ENCODE measurements around the gene CUL9. TPM values are rescaled to one million over a fixed set of nuclear protein-coding genes. Genes with fewer than 3 reads are reported as not detected.

The CUL9 gene
- total RNA-seq, 1 donor from 2014 or later = 14.1 TPM

DNA sequence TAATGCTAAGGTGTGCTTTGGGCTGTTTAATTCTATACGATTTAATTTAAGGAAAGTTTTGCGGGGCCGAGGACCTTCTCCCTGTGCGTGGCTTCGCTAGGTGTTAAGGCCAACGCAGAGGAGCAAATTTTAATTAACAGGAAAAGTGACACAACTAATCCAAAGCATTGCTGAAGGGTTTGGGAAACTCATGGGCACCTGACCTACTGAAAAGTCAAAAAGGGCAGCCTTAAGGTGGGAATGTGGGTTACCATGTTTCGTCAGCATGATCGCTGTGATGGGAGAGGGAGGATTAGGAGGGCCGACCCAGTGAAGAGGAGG lies 415 bp upstream of the CUL9 start:
- Histone ChIP-seq H4K20me1 (ENCODE audit: low read depth) (no peaks in the 10 kb centered on the region), H3K9me3 (ENCODE audit: low read depth) (no peaks in the 10 kb centered on the region), H3K9ac (peak overlapping the region; percentile 48), H2AFZ (replicated peaks) (peak overlapping the region; percentile 69), H3K36me3 (no peaks in the 10 kb centered on the region), H3K4me1 (no peaks in the 10 kb centered on the region), H3K4me2 (peak overlapping the region; percentile 98), H3K4me3 (peak overlapping the region; percentile 78), H3F3A (ENCODE audit: low read depth) (peaks cover 33% of the 10 kb centered on the region), H3K27me3 (no peaks in the 10 kb centered on the region), H3K79me2 (ENCODE audit: low read depth) (no peaks in the 10 kb centered on the region), H3K27ac (no peak overlapping the region)
- Mint-ChIP-seq H3K9me3 (no peaks in the 10 kb centered on the region), H3K27ac (peak overlapping the region; percentile 23), H3K4me3 (peak overlapping the region; percentile 89), H3K36me3 (peaks cover 14% of the 10 kb centered on the region), H3K27me3 (ENCODE audit: insufficient read depth, low read depth) (peaks cover 7% of the 10 kb centered on the region), H3K4me1 (peaks cover 20% of the 10 kb centered on the region)
- DNase-seq (ENCODE audit: low spot score) = no peak
- TF ChIP-seq EZH2 (IDR thresholded peaks at IDR 0.05) (no peak), EZH2phosphoT487 (IDR thresholded peaks at IDR 0.05) (no peak)
- TF ChIP-seq, protein P1, sequence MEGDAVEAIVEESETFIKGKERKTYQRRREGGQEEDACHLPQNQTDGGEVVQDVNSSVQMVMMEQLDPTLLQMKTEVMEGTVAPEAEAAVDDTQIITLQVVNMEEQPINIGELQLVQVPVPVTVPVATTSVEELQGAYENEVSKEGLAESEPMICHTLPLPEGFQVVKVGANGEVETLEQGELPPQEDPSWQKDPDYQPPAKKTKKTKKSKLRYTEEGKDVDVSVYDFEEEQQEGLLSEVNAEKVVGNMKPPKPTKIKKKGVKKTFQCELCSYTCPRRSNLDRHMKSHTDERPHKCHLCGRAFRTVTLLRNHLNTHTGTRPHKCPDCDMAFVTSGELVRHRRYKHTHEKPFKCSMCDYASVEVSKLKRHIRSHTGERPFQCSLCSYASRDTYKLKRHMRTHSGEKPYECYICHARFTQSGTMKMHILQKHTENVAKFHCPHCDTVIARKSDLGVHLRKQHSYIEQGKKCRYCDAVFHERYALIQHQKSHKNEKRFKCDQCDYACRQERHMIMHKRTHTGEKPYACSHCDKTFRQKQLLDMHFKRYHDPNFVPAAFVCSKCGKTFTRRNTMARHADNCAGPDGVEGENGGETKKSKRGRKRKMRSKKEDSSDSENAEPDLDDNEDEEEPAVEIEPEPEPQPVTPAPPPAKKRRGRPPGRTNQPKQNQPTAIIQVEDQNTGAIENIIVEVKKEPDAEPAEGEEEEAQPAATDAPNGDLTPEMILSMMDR (IDR thresholded peaks at IDR 0.05) = no peak

DNA sequence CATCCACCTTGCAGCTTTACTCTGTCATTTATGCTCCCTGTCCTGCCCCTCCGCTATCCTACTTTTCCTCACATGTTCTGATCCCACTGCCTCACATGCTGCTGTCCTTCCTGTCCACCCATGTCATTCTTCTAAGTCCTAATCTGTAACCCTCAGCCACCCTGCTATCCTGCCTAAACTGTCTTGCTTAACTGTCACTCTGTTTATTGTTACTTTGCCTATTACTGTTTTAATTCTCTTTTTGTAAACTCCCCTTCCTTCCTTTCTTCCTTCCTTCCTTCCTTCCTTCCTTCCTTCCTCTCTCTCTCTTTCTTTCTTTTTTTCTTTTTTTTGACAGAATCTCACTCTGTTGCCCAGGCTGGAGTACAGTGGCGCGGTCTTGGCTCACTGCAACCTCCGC lies 1.4 kb downstream of the CUL9 start:
- no peak overlapping the region for H3K27ac ChIP-seq
- H3K9me3 ChIP-seq (ENCODE audit: low read depth) = no peaks in the 10 kb centered on the region
- no peaks in the 10 kb centered on the region for H3K79me2 ChIP-seq (ENCODE audit: low read depth)
- peaks cover 20% of the 10 kb centered on the region for H3K4me1 Mint-ChIP-seq
- H3K36me3 Mint-ChIP-seq = peaks cover 17% of the 10 kb centered on the region
- no peak overlapping the region for H3K27ac Mint-ChIP-seq
- H4K20me1 ChIP-seq (ENCODE audit: low read depth) = no peaks in the 10 kb centered on the region
- peaks cover 8% of the 10 kb centered on the region for H3K27me3 Mint-ChIP-seq (ENCODE audit: insufficient read depth, low read depth)
- H3K4me3 Mint-ChIP-seq = peak overlapping the region; percentile 89
- H3K4me2 ChIP-seq = no peak overlapping the region
- H3K9me3 Mint-ChIP-seq = no peaks in the 10 kb centered on the region
- no peaks in the 10 kb centered on the region for H3K36me3 ChIP-seq
- DNase-seq (ENCODE audit: low spot score) = no peak
- no peak for TF ChIP-seq EZH2 (IDR thresholded peaks at IDR 0.05)
- no peak for TF ChIP-seq EZH2phosphoT487 (IDR thresholded peaks at IDR 0.05)
- TF ChIP-seq, protein P1 (IDR thresholded peaks at IDR 0.05) = no peak
- peaks cover 30% of the 10 kb centered on the region for H3F3A ChIP-seq (ENCODE audit: low read depth)
- no peak overlapping the region for H2AFZ ChIP-seq (replicated peaks)
- H3K27me3 ChIP-seq = no peaks in the 10 kb centered on the region
- H3K4me1 ChIP-seq = no peaks in the 10 kb centered on the region
- no peak overlapping the region for H3K4me3 ChIP-seq
- H3K9ac ChIP-seq = no peak overlapping the region

DNA sequence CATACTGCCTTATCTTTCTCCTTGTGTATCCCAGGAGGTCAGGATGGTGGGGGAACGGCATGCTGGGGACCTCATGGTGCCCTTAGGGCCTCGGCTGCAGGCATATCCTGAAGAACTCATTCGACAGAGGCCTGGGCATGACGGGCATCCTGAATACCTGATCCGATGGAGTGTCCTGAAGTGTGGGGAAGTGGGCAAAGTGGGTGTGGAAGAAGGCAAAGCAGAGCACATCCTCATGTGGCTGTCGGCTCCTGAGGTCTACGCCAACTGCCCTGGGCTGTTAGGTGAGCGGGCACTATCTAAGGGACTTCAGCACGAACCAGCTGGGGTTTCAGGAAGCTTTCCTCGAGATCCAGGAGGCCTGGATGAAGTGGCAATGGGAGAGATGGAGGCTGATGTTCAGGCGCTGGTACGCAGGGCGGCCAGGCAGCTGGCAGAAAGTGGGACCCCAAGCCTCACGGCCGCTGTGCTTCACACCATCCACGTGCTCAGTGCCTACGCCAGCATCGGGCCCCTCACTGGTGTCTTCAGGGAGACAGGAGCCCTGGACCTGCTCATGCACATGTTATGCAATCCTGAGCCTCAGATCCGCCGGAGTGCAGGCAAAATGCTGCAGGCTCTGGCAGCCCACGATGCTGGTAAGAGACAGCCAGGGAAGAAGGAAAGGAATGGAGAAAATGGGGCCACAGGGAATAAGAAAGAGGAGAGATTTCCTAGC lies 2.4 kb downstream of the CUL9 start:
- Histone ChIP-seq H3K9me3 (ENCODE audit: low read depth) (no peaks in the 10 kb centered on the region), H3F3A (ENCODE audit: low read depth) (peaks cover 30% of the 10 kb centered on the region), H2AFZ (replicated peaks) (no peak overlapping the region), H3K36me3 (no peaks in the 10 kb centered on the region), H3K4me3 (no peak overlapping the region), H3K27me3 (no peaks in the 10 kb centered on the region), H3K4me2 (no peak overlapping the region), H3K27ac (no peak overlapping the region), H3K9ac (no peak overlapping the region), H3K79me2 (ENCODE audit: low read depth) (no peaks in the 10 kb centered on the region), H3K4me1 (no peaks in the 10 kb centered on the region), H4K20me1 (ENCODE audit: low read depth) (no peaks in the 10 kb centered on the region)
- Mint-ChIP-seq H3K36me3 (peaks cover 16% of the 10 kb centered on the region), H3K9me3 (no peaks in the 10 kb centered on the region), H3K4me1 (peaks cover 20% of the 10 kb centered on the region), H3K27ac (no peak overlapping the region), H3K4me3 (no peak overlapping the region), H3K27me3 (ENCODE audit: insufficient read depth, low read depth) (peaks cover 7% of the 10 kb centered on the region)
- TF ChIP-seq, protein P1 (IDR thresholded peaks at IDR 0.05) = no peak
- TF ChIP-seq EZH2 (IDR thresholded peaks at IDR 0.05) = no peak
- no peak for TF ChIP-seq EZH2phosphoT487 (IDR thresholded peaks at IDR 0.05)
- DNase-seq (ENCODE audit: low spot score) = no peak

All from neural progenitor cell (in vitro differentiated cells).